Right hindlimb (tissue), 1 donor: ENCODE data around the gene IL23A.

Source experiments
- DNase-seq: peaks from one replicate; pipeline ENCODE4 v3.0.0-alpha.2; 2018

IL23A gene

GRCh38 chr12:56362130-56363059 lies 23.7 kb downstream of the IL23A start, which contains the start of gene APOF:
TSS of gene APOF (minus strand) at chr12:56362857. CDS start at chr12:56362745, 112 bp downstream.
- no peak for DNase-seq

- DNase-seq, result no peak
These were observed 28.3 kb downstream of the IL23A start for GRCh38 chr12:56366948-56367347.

DNA sequence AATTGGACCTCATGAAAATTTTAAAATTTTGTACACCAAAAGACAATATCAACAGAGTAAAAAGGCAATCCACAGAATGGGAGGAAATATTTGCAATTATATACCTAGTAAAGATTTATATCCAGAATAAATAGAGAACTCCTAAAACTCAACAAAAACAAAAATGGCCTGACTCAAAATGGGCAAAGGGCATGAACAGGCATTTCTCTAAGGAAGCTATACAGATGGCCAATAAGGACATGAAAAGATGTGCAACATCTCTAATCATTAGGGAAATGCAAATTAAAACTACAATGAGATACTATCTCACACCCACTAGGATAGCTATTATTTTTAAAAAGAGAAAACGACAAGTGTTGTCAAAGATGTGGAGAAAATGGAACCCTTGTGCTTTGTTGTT lies 34.8 kb downstream of the IL23A start:
- DNase-seq, result no peak

DNA sequence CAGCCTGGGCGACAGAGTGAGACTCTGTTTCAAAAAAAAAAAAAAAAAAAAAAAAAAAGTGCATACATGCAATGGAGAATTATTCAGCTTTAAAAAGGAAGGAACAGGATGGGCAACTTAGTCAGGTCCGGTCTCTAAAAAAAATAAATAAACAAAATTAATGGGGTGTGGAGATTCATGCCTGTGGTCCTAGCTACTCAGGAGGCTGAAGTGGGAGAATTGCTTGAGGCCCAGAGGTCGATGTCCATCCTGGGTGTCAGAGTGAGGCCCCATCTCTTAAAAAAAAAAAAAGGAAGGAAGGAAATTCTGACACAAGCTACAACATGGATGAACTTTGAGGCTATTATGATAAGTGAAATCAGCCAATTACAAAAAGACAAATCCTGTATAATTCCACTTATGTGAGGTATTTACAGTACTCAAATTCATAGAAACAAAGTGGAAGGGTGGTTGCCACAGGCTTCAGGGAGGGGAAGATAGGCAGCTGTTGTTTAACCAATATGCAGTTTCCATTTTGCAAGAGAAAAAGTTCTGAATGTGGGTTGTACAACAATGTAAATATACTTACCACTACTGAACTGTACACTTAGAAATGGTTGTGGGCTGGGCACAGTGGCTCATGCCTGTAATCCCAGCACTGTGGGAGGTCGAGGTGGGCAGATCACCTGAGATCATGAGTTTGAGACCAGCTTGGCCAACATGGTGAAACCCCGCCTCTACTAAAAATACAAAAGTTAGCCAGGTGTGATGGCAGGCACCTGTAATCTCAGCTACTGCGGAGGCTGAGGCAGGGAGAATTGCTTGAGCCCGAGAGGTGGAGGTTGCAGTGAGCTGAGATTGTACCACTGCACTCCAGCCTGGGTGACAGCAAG lies 36.3 kb downstream of the IL23A start:
- no peak for DNase-seq

DNA sequence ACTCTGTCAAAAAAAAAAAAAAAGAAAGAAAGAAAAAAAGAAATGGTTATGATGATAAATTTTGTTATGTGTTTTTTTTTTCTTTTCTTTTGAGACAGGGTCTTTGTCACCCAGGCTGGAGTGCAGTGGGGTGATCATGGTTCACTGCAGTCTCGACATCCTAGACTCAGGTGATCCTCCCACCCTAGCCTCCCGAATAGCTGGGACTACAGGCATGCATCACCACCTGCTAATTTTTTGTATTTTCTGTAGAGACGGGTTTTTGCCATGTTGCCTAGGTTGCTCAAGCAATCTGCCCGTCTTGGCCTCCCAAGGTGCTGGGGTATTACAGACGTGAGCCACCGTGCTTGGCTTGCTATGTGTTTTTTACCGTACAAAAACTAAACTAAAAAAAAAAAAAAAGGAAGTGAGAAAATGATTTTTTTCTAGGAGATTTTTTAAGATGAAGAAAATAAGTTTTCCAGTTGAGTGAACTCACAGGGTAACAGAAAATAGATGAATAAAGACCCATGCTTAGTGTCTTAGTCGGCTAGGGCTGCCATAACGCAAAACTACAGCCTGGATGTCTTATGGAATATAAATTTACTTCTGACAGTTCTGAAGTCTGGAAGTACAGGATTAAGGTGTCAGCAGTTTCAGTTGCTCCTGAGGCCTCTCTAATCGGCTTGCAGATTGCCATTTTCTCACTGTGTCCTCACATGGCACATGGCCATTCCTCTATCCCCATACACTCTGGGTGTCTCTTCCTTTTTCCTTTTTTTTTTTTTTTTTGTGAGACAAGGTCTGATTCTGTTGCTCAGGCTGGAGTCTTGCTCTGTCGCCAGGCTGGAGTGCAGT lies 37.1 kb downstream of the IL23A start:
- no peak for DNase-seq

- no peak for DNase-seq
These were observed 38.8 kb downstream of the IL23A start for GRCh38 chr12:56377310-56377988.

GRCh38 chr12:56377989-56378316 lies 39.3 kb downstream of the IL23A start:
- no peak for DNase-seq

DNA sequence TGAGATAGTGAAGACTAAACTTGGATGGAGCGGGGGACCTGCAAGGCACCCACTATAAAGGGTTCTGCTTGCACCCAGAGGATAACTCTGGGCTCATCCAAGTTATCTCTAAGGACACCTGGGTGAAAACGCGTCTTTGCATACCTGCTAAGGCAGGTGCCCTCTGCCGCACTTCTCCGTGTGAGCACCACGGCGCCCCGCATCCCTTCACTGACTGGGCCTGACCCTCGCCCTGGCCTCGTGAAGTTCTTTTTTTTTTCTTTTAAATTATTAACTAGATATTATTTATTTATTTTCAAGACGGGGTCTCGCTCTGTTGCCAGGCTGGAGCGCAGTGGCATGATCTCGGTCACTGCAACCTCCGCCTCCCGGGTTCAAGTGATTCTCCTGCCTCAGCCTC lies 43.9 kb downstream of the IL23A start:
- DNase-seq, result no peak

GRCh38 chr12:56385873-56386272 lies 47.2 kb downstream of the IL23A start:
- no peak for DNase-seq

DNA sequence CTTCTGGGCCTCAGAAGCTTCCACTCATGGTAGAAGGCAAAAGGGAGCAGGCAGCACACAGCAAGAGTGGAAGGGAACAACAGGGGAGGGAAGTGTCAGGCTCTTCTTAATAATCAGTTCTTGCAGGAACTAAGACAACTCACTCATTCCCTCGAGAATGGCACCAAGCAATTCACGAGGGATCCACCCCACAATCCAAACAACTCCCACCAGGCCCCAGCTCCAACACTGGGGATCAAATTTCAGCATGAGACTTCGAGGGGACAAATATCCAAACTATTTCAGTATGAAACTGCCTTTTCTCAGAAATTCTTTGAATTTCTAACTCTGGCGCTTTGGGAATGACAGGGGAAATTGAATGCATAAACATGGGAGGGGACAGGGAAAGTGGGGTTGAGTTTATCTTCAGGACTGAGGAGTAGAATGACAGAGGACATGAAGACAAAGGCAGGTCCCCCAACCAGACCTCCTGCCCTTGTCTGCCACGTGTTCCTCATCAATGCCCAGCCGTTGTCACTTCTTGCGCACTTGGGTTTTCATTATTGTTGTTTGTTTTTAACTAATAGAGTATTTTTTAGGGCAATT lies 48.6 kb downstream of the IL23A start:
- DNase-seq, result no peak

DNA sequence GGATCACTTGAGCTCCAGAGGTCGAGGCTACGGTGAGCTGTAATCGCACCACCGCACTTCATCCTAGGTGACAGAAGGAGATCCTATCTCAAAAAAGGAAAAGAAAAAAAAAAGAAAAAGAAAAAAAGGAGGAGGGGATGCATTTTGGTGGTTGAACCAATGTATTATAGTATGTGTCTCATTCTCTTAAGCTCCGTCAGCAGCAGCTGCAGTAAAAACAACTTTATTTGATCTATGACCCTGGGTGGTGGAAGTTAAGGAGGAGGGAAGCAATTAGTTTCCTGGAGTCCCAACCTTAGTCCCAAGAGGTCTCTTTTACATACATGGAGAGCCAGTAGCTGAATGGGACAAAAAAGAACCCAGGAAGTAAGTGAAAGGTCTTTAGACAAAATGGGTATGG lies 50.7 kb downstream of the IL23A start:
- DNase-seq, result no peak
